HL-60 (cell line): ENCODE results near the gene LZTR1.

Experiments
- DNase-seq, 2 experiments: peaks; one replicate each; pipeline ENCODE4 v3.0.0-alpha.2; 2010 to 2020; ENCODE audit warnings: low read depth in 1 of 2, low spot score in 1 of 2
- H3K27ac ChIP-seq: fragments of 250-450 bp; sonication (Bioruptor Pico); replicated peaks from 2 replicates; pipeline ENCODE4 v1.5.1; 2020; ENCODE audit warnings: mild to moderate bottlenecking, moderate library complexity
- H3K27me3 ChIP-seq: fragments of 250-450 bp; sonication (Bioruptor Pico); 2 replicates; pipeline ENCODE4 v1.5.1; 2021; ENCODE audit warnings: mild to moderate bottlenecking, moderate library complexity; ENCODE audit not compliant: insufficient read depth, poor library complexity, severe bottlenecking
- H3K4me3 ChIP-seq: replicated peaks from 2 replicates; pipeline ENCODE4 v1.5.1; 2011; ENCODE audit warnings: mild to moderate bottlenecking, control low read depth, low read length; ENCODE audit not compliant: insufficient read depth
- GABPA ChIP-seq: IDR thresholded peaks from 2 replicates; pipeline ENCODE4 v1.6.1; 2012; ENCODE audit warnings: low read depth
- POLR2AphosphoS5 ChIP-seq: IDR thresholded peaks from 2 replicates; pipeline ENCODE4 v1.6.1; 2012; ENCODE audit warnings: low read depth
- SPI1 ChIP-seq: IDR thresholded peaks from 2 replicates; pipeline ENCODE4 v1.6.1; 2012; ENCODE audit warnings: low read depth, mild to moderate bottlenecking, borderline replicate concordance
- TF ChIP-seq, protein P1 (sequence below): IDR thresholded peaks from 2 replicates; pipeline ENCODE4 v1.6.1; 2012; ENCODE audit warnings: low read depth; ENCODE audit not compliant: insufficient replicate concordance
- TF ChIP-seq, protein P2 (sequence below): IDR thresholded peaks from one replicate; pipeline ENCODE4 v1.5.1; 2011; ENCODE audit warnings: low read length, control low read depth, inconsistent platforms; ENCODE audit not compliant: insufficient read depth

LZTR1 gene

DNA sequence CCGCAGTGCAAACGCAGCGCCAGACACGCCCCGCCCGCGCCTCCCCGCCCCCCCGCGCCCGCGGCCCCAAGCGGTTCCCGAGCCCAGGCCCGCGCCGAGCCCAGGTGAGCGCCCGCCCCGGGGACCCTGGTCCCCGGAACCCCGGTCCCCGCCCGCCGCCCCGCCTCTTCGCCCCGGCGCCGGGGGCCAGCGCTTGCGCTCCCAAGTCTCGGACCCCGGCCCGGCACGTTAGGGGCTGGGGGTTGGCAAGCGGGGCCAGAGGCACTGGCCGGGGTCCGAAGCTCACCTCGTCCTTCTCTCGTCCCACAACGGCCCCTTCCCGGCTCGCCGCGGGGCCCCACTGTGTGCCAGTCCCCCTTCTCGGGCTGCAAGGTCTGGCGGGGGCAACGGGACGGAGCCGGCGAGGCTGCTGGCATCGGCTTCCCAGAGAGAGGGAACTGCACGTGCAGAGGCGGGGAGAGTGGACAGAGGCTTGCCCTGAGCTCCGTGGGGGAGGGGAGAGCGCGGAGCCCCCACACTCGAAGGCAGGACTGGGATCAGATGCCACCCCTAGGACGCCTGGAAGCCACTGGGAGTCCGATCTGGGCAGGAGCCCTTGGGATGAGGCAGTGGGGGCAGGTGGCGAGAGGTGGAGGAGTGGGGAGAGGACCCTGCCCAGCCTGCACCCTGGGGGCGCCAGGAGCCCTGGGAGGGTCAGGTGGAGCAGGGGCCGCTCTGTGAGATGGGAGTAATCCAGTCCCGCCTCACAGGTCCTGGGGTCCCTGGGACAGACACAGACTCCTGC is 16.8 kb upstream of the LZTR1 start:
- DNase-seq: no peak
- Histone ChIP-seq H3K27ac (no peak overlapping the region), H3K27me3 (no peaks in the 10 kb centered on the region), H3K4me3 (no peak overlapping the region)
- no peak for TF ChIP-seq GABPA
- TF ChIP-seq POLR2AphosphoS5: no peak
- TF ChIP-seq SPI1: no peak
- TF ChIP-seq, protein P1, sequence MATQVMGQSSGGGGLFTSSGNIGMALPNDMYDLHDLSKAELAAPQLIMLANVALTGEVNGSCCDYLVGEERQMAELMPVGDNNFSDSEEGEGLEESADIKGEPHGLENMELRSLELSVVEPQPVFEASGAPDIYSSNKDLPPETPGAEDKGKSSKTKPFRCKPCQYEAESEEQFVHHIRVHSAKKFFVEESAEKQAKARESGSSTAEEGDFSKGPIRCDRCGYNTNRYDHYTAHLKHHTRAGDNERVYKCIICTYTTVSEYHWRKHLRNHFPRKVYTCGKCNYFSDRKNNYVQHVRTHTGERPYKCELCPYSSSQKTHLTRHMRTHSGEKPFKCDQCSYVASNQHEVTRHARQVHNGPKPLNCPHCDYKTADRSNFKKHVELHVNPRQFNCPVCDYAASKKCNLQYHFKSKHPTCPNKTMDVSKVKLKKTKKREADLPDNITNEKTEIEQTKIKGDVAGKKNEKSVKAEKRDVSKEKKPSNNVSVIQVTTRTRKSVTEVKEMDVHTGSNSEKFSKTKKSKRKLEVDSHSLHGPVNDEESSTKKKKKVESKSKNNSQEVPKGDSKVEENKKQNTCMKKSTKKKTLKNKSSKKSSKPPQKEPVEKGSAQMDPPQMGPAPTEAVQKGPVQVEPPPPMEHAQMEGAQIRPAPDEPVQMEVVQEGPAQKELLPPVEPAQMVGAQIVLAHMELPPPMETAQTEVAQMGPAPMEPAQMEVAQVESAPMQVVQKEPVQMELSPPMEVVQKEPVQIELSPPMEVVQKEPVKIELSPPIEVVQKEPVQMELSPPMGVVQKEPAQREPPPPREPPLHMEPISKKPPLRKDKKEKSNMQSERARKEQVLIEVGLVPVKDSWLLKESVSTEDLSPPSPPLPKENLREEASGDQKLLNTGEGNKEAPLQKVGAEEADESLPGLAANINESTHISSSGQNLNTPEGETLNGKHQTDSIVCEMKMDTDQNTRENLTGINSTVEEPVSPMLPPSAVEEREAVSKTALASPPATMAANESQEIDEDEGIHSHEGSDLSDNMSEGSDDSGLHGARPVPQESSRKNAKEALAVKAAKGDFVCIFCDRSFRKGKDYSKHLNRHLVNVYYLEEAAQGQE: no peak
- TF ChIP-seq, protein P2, sequence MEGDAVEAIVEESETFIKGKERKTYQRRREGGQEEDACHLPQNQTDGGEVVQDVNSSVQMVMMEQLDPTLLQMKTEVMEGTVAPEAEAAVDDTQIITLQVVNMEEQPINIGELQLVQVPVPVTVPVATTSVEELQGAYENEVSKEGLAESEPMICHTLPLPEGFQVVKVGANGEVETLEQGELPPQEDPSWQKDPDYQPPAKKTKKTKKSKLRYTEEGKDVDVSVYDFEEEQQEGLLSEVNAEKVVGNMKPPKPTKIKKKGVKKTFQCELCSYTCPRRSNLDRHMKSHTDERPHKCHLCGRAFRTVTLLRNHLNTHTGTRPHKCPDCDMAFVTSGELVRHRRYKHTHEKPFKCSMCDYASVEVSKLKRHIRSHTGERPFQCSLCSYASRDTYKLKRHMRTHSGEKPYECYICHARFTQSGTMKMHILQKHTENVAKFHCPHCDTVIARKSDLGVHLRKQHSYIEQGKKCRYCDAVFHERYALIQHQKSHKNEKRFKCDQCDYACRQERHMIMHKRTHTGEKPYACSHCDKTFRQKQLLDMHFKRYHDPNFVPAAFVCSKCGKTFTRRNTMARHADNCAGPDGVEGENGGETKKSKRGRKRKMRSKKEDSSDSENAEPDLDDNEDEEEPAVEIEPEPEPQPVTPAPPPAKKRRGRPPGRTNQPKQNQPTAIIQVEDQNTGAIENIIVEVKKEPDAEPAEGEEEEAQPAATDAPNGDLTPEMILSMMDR: no peak

DNA sequence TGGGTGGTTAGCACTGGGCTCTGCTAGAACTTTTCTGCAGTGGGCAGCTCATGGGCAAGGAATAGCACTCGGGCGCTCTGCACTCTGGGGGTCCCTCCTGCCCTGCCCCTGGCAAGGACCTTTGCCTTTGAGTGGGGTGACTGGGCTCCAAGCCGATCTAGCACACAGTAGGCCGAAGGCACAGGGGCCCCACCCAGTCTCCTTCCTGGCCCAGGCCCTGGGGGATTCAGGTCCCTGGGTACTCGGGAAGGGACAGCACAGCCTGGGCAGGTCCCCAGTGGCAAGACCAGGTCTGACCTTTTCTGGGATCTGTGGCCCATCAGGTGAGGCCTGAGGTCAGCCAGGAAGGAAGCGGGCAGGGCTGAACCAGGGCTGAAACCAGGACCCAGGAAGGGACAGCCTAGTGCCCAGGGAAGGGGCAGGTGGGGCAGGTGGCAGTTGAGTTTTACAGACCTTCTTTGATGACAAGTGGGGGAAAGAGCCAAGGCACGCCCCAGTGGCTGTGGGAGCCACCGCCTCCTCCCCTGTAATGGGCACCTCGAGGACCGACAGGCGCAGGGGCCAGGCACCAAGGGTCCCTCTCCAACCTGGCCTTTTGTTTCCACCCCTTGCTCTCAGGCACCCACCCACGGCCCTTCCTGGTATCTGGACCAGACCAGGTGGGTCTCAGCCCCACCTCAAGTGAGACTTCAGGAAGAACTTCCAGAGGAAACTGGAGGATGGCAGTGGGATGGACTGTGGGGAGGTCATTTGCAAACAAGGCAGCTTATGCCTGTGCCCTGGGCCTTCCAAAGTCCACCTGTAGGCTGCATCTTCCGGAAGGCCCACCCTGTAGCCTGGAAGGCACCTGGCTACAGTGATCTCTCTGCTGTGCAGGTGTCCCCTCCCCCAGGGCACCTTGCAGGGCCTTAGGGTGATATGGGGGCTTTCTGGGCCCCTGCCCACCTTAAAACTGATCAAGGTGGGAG is 15.9 kb upstream of the LZTR1 start:
- H3K27ac ChIP-seq: no peak overlapping the region
- TF ChIP-seq SPI1 (no peak), POLR2AphosphoS5 (no peak), GABPA (no peak)
- TF ChIP-seq, protein P2: no peak
- TF ChIP-seq, protein P1: no peak
- no peak for DNase-seq
- no peak overlapping the region for H3K4me3 ChIP-seq
- no peaks in the 10 kb centered on the region for H3K27me3 ChIP-seq

DNA sequence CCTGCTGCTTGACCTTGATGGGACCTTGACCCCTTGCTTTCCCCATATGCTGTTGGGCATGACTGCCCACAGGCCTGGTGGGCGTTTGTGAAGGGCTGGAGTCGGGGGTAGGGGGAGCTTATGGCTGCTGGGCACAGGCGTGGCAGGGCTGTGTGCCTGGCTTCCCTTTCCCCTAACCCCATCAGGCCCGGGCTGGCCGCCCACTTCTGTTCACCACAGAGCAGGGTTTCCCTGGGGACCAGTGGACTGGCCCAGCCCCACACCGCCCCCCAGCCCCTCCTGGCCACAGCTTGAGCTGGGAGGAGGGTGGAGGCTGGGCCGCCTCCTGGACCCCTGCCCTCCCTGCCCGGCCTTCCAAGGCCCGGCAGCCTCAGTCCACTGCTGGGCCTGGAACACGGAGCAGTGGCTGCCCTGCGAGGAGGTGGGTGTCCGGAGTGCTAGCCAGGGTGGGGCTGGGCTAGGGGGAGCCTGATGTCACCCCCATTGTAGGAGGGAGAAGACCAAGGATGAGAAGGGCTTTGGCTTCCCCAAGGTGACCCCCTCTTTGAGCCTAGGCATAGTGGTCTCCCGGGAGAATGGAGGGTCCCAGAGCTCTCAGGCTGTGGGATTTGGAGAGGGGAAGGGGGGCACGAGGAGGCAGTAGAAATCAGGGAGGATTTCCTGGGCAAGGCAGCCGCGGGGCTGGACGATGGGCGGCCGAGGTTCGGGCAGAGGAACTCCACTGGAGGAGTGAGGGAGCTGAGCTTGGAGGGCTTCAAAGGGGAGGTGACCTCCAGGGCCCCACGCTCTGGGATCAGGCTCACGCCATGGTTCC is 15.0 kb upstream of the LZTR1 start, which contains the start of gene AIFM3:
Gene AIFM3, plus strand, starts transcription at position 373 of the 814 bp plus-strand sequence. CDS start 690 bp downstream, outside the sequence.
- H3K27ac ChIP-seq: peak within 1 kb of the TSS; percentile 13; the same call in 1 of the 2 replicates
- TF ChIP-seq GABPA: no peak
- no peak for TF ChIP-seq SPI1
- TF ChIP-seq, protein P1: no peak
- TF ChIP-seq, protein P2: no peak
- no peak for TF ChIP-seq POLR2AphosphoS5
- H3K27me3 ChIP-seq: no peaks in the 10 kb centered on the region
- DNase-seq: no peak
- no peak within 1 kb of the TSS for H3K4me3 ChIP-seq
